HG03175 (cell line): ENCODE results near the gene CAPN15.
"Not testable (repeated sequence)": the region's sequence is repeated elsewhere in the genome, so short reads cannot be mapped to it uniquely, and the experiment has no call there.

Source experiments
- ATAC-seq: cut with Tn5 transposase; IDR thresholded peaks from one replicate; pipeline ENCODE4 v1.9.1; 2021; ENCODE audit warnings: mild to moderate bottlenecking, moderate library complexity; ENCODE audit not compliant: unreplicated experiment

Gene CAPN15

DNA sequence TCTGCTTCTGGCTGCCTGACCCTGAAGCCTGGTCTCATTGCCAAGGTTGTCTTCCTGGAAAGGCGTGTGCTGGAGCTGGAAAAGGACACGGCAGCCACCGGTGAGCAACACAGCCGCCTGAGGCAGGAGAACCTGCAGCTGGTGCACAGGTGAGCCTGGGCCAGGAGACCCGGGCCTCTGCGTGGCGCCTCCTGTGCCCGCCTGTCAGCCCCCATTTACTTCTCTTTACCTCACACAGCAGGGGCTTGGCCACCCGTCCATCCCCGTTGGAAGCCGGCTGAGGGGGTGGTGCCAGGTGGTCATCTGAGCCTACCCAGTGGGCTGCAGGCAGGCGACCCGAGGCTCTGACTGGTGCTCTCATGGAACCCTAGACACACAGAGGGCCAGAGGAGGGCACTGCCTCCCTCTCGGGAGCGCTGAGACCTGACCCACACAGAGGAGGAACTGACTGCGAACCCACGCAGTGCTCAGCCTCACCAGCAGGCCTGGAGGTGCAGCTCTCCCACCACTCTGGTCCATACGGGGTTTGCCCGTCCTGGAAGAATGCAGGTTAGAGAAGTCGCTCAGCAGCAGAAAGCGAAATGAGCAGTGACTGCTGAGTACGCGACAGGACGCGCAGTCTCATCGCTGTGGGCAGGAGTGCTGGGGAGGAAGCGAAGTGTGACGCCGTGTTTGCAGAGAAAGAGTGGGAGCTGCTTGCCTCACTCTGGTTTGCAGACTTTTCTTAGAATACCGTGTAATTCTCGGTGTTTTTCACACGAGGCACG lies 21.9 kb upstream of the CAPN15 start:
- no peak for ATAC-seq

DNA sequence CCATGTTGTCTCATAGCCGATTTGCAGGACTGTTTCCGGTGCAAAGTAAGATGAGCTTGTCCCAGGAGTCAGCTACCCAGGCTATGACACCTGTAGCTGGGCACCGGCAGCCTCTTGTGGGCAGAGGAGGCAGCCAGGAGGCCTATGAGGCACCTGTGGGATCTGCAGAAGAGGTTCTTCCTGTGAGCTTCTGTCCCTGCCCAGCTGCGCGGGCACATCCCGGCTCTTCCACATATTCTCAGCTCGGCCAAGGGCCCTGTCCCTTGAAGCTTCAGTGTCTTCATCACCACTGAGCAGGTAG lies 21.3 kb upstream of the CAPN15 start:
- no peak for ATAC-seq

DNA sequence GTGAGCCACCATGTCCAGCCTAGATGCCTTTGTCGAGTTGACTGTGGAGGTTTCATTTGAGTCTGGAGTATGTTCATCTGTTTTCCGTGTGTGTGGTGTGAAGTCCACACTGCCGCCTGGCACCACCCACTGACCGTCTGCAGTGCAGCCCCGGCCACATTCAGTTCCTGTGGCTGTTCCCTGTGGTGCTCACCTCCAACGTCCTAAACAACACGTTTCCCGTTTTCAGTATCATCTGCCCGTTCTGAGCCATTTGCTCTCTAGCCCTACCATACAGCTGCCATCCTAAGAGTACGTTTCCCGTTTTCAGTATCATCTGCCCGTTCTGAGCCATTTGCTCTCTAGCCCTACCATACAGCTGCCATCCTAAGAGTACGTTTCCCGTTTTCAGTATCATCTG lies 20.0 kb upstream of the CAPN15 start:
- ATAC-seq, result not testable (repeated sequence)

DNA sequence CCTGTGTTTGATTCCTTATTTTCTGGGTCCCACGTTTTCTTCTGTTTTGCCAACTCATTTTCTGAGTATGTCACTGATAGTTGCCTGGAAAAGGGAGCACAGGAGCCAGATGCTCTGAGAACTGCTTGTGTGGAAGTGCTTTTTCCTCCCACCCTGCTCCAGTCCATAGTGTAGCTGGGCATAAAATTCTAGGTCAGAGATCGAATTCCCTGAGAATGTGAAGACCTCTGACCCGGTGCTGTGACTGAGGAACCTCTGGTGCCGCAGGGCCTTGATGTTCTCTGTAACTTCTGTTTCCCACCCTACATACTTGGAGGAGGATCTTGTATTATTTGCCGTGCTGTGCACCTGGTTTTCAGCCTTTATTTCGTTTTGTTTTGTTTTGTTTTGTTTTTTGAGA lies 19.5 kb upstream of the CAPN15 start:
- no peak for ATAC-seq

DNA sequence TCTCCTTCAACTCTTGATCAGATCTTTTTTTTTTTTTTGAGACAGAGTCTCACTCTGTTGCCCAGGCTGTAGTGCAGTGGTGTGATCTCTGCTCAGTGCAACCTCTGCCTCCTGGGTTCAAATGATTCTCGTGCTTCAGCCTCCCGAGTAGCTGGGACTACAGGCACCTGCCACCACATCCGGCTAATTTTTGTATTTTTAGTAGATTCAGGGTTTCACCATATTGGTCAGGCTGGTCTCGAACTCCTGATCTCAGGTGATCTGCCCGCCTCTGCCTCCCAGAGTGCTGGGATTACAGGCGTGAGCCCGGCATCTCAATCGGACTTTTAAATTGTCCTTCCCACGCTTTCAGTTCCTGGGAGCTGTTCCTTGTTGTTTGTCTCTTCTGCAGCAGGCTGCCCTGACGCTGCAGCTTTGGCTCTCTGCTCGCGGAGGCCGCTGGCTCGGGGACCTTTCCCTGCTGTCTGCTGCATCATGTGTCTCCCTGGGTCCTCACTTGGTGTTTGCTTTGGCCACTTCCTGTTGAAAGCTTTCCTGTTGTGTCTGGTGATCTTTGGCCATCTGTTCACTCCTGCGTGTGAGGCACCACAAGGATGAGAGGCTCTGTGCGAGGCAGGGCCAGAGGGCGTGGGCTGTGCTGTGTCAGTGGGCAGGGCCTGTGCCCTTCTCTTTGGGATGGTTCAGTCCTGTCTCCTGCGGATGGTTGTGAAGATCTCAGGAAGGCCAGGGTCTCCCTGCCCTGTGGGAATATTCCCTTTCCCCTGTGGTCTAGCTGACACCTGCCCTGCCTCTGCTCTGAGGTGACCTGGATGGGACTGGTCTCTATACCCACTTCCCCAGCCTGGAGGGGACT lies 18.4 kb upstream of the CAPN15 start:
- ATAC-seq, result no peak

DNA sequence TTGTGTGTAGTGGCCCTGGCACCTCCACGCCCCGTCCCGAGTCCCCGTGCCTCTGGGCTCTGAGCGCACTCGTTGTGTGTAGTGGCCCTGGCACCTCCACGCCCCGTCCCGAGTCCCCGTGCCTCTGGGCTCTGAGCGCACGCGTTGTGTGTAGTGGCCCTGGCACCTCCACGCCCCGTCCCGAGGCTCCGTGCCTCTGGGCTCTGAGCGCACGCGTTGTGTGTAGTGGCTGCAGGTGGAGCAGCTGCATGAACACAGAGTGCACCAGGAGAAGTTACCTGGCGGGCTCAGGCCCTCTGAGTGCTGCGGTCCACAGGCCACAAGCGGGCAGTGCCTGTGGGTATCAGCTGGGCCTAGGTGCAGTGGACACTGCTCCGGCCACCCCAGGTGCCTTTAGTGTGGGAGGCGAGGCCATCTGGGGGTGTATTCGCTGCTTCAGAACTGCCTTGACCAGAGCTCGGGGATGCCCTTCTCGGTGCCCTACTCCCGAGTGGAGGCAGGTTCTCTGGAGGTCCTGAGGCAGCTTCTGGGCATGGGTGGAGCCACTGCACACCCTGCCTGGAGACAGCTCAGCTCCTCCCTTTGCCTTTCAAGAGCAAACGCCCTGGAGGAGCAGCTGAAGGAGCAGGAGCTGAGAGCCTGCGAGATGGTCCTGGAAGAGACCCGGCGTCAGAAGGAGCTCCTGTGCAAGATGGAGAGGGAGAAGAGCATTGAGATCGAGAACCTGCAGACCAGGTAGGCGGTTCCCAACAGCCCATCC lies 17.3 kb upstream of the CAPN15 start:
- ATAC-seq, result no peak

- ATAC-seq, result no peak
Observed at GRCh38 chr16:512802-513201, 14.7 kb upstream of the CAPN15 start.

GRCh38 chr16:513950-514349 lies 13.6 kb upstream of the CAPN15 start:
- ATAC-seq, result no peak

DNA sequence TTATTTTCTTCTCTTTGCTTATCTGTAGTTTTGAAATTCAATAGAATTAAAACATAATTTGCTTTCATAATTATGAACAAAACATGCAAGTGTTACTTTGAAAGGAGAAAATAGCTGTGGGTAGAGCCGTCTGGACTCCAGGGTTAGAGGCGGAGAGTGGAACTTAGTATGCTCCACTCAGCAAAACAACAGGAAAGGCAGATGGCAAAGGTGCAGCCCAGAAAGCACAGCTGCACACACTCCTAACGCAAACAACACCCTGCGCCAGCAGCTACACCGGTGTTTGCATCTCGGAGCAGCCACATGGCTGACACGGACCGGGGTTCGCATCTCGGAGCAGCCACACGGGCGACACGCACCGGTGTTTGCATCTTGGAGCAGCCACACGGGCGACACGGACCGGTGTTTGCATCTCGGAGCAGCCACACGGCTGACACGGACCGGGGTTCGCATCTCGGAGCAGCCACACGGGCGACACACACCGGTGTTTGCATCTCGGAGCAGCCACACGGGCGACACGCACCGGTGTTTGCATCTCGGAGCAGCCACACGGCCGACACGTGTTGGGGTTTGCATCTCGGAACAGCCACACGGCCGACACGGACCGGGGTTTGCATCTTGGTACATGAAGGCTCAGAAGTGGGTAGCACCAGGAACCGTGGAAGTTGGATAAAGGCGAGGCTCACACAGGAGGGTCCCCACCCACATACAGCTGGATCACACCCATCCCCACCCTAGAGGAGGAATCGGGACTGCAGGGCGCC lies 12.2 kb upstream of the CAPN15 start:
- no peak for ATAC-seq

DNA sequence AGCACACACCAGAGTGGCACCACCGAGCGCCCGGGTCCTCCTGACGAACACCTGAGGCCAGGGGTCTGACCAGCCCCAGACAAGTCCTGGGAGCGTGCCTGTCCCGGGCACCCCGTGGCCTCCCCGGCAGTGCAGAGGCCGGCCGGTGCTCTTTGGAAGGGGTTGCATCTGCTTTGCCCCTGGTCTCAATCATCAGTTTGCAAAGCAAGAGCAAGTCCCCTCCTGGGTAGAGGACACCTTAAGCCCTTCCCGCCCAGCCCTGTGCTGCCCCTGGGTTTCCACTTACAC lies 11.6 kb upstream of the CAPN15 start:
- no peak for ATAC-seq

- ATAC-seq, result no peak
Observed at GRCh38 chr16:516301-516700, 11.2 kb upstream of the CAPN15 start.

GRCh38 chr16:518858-519257 lies 8.7 kb upstream of the CAPN15 start:
- no peak for ATAC-seq

GRCh38 chr16:519425-519824 lies 8.1 kb upstream of the CAPN15 start:
- ATAC-seq, result no peak

GRCh38 chr16:519841-520687 lies 7.4 kb upstream of the CAPN15 start:
- ATAC-seq, result no peak

GRCh38 chr16:520847-521246 lies 6.7 kb upstream of the CAPN15 start:
- ATAC-seq, result no peak

DNA sequence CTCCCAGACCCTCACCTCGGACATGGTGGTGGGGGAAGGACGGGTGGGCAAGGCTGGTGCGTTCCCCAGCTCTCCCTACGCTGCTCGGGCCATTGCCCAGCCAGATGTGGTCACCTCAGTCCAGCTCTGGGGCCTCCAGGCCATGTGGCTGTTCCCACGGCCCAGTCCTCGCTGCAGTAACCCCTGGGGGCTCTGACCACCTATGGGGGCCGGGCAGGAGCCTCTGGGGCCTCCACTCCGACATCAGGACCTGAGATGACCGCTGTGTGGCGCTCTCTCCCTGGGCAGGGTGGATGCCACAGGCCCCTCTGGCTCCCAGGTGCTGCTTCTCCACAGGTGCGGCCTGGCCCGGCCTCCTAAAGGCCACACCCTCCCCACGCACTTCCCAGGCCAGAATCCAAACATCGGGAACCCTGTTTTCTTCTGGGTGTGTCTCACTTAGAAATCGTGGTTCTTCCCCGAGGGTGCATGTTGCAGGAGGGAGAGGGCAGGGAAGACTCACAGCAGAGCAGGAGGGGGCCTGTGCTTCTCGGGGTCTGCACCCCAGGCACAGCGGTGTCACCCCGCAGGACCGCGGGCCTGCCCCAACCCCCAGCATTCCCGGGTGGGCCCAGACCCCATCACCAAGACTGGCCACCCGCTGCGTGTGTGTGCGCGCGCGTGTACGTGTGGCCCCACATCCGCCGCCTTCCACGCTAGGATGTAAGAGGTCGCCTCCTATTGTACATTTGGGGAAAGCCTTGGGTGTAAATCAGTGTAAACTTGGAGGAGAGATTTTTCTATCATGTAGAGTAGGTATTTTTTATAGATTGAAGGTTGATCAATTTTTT lies 5.9 kb upstream of the CAPN15 start:
- no peak for ATAC-seq

GRCh38 chr16:522320-523096 lies 5.0 kb upstream of the CAPN15 start:
- no peak for ATAC-seq

GRCh38 chr16:523097-523741 lies 4.3 kb upstream of the CAPN15 start:
- no peak for ATAC-seq
